Gastrocnemius medialis (tissue), 4 donors: ENCODE data around the gene FBXL7.

Source experiments
- POLR2A ChIP-seq, 2 donors: fragments of 450-650 bp; IDR thresholded peaks; one replicate each; pipeline ENCODE4 v1.6.1; 2017; ENCODE audit warnings: antibody characterized with exemption in 2 of 2, mild to moderate bottlenecking in 2 of 2, moderate library complexity in 2 of 2
- TF ChIP-seq, protein P1 (sequence below), 5 experiments: fragments of 450-650 bp in 3 of 5; fragments of 200-600 bp in 2 of 5; sonication (generic) in 2 of 5; IDR thresholded peaks in 4 of 5; conservative IDR thresholded peaks in 1 of 5; 1 replicate in 4 of 5; 2 replicates in 1 of 5; pipeline ENCODE4 v1.5.1; 2016 to 2019; ENCODE audit warnings: antibody characterized with exemption in 5 of 5, mild to moderate bottlenecking in 3 of 5, moderate library complexity in 3 of 5

DNA sequence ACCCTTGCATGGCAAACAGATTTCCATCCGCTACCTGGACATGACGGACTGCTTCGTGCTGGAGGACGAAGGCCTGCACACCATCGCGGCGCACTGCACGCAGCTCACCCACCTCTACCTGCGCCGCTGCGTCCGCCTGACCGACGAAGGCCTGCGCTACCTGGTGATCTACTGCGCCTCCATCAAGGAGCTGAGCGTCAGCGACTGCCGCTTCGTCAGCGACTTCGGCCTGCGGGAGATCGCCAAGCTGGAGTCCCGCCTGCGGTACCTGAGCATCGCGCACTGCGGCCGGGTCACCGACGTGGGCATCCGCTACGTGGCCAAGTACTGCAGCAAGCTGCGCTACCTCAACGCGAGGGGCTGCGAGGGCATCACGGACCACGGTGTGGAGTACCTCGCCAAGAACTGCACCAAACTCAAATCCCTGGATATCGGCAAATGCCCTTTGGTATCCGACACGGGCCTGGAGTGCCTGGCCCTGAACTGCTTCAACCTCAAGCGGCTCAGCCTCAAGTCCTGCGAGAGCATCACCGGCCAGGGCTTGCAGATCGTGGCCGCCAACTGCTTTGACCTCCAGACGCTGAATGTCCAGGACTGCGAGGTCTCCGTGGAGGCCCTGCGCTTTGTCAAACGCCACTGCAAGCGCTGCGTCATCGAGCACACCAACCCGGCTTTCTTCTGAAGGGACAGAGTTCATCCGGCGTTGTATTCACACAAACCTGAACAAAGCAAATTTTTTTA, 436.7 kb downstream of the FBXL7 start:
- TF ChIP-seq POLR2A (IDR thresholded peaks at IDR 0.05), result no peak
- TF ChIP-seq, protein P1, sequence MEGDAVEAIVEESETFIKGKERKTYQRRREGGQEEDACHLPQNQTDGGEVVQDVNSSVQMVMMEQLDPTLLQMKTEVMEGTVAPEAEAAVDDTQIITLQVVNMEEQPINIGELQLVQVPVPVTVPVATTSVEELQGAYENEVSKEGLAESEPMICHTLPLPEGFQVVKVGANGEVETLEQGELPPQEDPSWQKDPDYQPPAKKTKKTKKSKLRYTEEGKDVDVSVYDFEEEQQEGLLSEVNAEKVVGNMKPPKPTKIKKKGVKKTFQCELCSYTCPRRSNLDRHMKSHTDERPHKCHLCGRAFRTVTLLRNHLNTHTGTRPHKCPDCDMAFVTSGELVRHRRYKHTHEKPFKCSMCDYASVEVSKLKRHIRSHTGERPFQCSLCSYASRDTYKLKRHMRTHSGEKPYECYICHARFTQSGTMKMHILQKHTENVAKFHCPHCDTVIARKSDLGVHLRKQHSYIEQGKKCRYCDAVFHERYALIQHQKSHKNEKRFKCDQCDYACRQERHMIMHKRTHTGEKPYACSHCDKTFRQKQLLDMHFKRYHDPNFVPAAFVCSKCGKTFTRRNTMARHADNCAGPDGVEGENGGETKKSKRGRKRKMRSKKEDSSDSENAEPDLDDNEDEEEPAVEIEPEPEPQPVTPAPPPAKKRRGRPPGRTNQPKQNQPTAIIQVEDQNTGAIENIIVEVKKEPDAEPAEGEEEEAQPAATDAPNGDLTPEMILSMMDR (IDR thresholded peaks at IDR 0.05 in 4 of 5, conservative IDR thresholded peaks at IDR 0.05 in 1 of 5), result no peak
